HepG2 (cell line): Measurements from ENCODE around the gene FBXO7. TPM values are rescaled to one million over a fixed set of nuclear protein-coding genes. Genes with fewer than 3 reads are reported as not detected.
A peak's percentile ranks its signal among the peaks of the same experiment; 100 is the strongest.

Experiments used
- BRCA1 ChIP-seq: sonication (generic); formaldehyde crosslinking; IDR thresholded peaks from 2 replicates; pipeline ENCODE4 v1.4.0; 2020; ENCODE audit warnings: missing genetic modification reagents
- CC2D1A ChIP-seq: sonication (generic); formaldehyde crosslinking; IDR thresholded peaks from 2 replicates; pipeline ENCODE4 v1.8.1; 2023; ENCODE audit warnings: mild to moderate bottlenecking, missing genetic modification reagents
- GATA4 ChIP-seq: sonication (generic); IDR thresholded peaks from 2 replicates; pipeline ENCODE4 v1.6.1; 2016; ENCODE audit warnings: antibody characterized with exemption, low read depth, borderline replicate concordance
- HCFC1 ChIP-seq: fragments of 150-350 bp; IDR thresholded peaks from 2 replicates; pipeline ENCODE4 v1.6.1; 2014; ENCODE audit warnings: low read depth, low read length
- KDM5A ChIP-seq: fragments of 200-600 bp; sonication (generic); IDR thresholded peaks from 2 replicates; pipeline ENCODE4 v1.7.0; 2018; ENCODE audit warnings: antibody characterized with exemption, mild to moderate bottlenecking, low read length, borderline replicate concordance
- MBNL3 ChIP-seq: fragments of 250-450 bp; sonication (Bioruptor Pico); conservative IDR thresholded peaks from 2 replicates; pipeline ENCODE4 v1.8.0; 2022; ENCODE audit warnings: mild to moderate bottlenecking, inconsistent platforms
- MZF1 ChIP-seq: sonication (generic); formaldehyde crosslinking; IDR thresholded peaks from 2 replicates; pipeline ENCODE4 v1.8.1; 2023; ENCODE audit warnings: mild to moderate bottlenecking, missing genetic modification reagents, borderline replicate concordance
- SALL2 ChIP-seq: sonication (generic); formaldehyde crosslinking; IDR thresholded peaks from 2 replicates; pipeline ENCODE4 v1.8.1; 2023; ENCODE audit warnings: mild to moderate bottlenecking, missing genetic modification reagents, inconsistent platforms
- SMARCE1 ChIP-seq: fragments of 450-650 bp; IDR thresholded peaks from 2 replicates; pipeline ENCODE4 v1.6.1; 2017; ENCODE audit warnings: borderline replicate concordance
- ZNF30 ChIP-seq: sonication (generic); formaldehyde crosslinking; IDR thresholded peaks from 2 replicates; pipeline ENCODE4 v1.5.0; 2020; ENCODE audit warnings: mild to moderate bottlenecking, missing genetic modification reagents
- ZNF468 ChIP-seq: sonication (generic); formaldehyde crosslinking; IDR thresholded peaks from 2 replicates; pipeline ENCODE4 v1.8.0; 2022; ENCODE audit warnings: mild to moderate bottlenecking, moderate library complexity, missing genetic modification reagents
- ZNF501 ChIP-seq: sonication (generic); formaldehyde crosslinking; IDR thresholded peaks from 2 replicates; pipeline ENCODE4 v1.5.1; 2020; ENCODE audit warnings: mild to moderate bottlenecking, moderate library complexity, missing genetic modification reagents
- ZNF652 ChIP-seq: IDR thresholded peaks from 2 replicates; pipeline ENCODE4 v1.6.1; 2016; ENCODE audit warnings: low read depth, borderline replicate concordance
- ZNF777 ChIP-seq: sonication (generic); formaldehyde crosslinking; IDR thresholded peaks from 2 replicates; pipeline ENCODE4 v1.4.0; 2020; ENCODE audit warnings: missing genetic modification reagents
- ZNF780A ChIP-seq: sonication (generic); formaldehyde crosslinking; IDR thresholded peaks from 2 replicates; pipeline ENCODE4 v1.8.0; 2022; ENCODE audit warnings: mild to moderate bottlenecking, missing genetic modification reagents, moderate library complexity
- ZSCAN29 ChIP-seq: sonication (generic); formaldehyde crosslinking; conservative IDR thresholded peaks from 2 replicates; pipeline ENCODE4 v1.4.0; 2020; ENCODE audit warnings: mild to moderate bottlenecking, missing genetic modification reagents
- ZSCAN9 ChIP-seq: IDR thresholded peaks from 2 replicates; pipeline ENCODE4 v1.6.1; 2016; ENCODE audit warnings: borderline replicate concordance
- polyA plus RNA-seq, 8 experiments: library from polyadenylated mRNA; depleted of rRNA in 3 of 8; stranded (reverse) in 7 of 8; unstranded in 1 of 8; fragments of >200 nt; fragmentation: Illumina TruSeq in 4 of 8; extraction: Trizol in 4 of 8; gene quantifications; 2 replicates each; pipeline versions ENCODE4 v1.2.1 to v1.2.3, GENCODE V29; 2011 to 2016; ENCODE audit warnings: low read depth in 4 of 8, missing spikeins in 1 of 8, mixed read lengths in 1 of 8; ENCODE audit not compliant: insufficient read depth in 1 of 8
- total RNA-seq, 5 experiments: library from RNA; depleted of rRNA; stranded (reverse); fragments of >200 nt; fragmentation: Illumina TruSeq; extraction: Trizol; gene quantifications; 2 replicates each; pipeline ENCODE4 v1.2.3, GENCODE V29; 2016; ENCODE audit warnings: low read depth in 1 of 5
- TF ChIP-seq, protein P1 (sequence below): sonication (generic); formaldehyde crosslinking; IDR thresholded peaks from 2 replicates; pipeline ENCODE4 v1.5.0; 2020; ENCODE audit warnings: mild to moderate bottlenecking, missing genetic modification reagents, borderline replicate concordance
- TF ChIP-seq, protein P2 (sequence below): sonication (generic); formaldehyde crosslinking; IDR thresholded peaks from 2 replicates; pipeline ENCODE4 v1.5.0; 2020; ENCODE audit warnings: mild to moderate bottlenecking, missing genetic modification reagents
- TF ChIP-seq, protein P3 (sequence below): IDR thresholded peaks from 2 replicates; pipeline ENCODE4 v1.6.1; 2016; ENCODE audit warnings: control low read depth
- TF ChIP-seq, protein P4 (sequence below): IDR thresholded peaks from 2 replicates; pipeline ENCODE4 v1.6.1; 2018; ENCODE audit warnings: missing genetic modification reagents

The FBXO7 gene
- total and polyA plus RNA-seq, 2 of the 13 experiments (the other 11 are each of a cell fraction or from before 2014, with no cell fraction given), result 105 to 172 TPM

DNA sequence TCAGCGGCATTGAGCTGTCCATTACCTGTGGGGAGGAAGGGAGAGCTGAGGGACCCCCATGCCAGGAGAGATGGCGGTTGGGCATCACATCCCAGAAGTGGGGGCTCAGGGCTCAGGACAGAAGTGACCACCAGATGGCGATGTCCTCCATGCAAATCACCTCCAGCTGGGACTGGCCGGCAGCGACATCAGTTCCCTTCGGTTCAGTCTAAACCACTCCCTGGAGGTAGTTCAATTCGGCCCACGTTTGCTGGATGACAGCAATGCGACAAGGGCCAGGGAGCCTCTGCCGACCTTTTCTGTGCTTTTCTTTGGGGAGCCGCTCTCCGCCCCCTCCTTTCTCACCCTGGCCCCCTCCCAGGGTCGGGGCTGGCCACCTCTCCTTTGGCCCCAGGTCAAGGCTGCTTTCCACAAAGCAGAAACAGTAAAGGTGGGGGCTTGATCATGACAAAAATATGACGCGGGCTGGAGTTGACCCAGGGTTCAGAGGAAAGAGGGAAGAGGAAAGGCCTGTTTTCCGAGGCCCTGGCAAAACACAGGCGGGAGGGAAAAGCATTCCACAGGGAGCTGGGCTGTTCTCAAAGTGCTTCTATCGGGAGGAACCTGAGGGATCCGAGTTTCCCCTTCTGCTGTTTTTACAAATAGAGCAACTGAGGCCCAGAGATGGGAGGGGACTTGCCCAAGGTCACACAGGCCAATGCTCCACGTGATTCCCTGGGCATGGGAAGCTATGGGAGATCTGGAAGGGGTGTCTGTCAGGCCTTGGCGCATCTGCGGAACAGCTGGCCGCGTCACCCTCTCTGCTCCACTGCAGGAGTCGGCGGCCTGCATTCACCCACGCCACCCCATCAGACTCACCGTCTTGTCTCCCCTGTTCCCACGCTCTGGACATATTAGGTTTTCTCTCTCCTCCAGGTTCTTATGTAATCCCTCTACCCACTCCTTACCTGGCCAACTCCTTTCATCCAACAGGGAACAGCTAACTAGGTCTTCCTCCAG, 54.7 kb downstream of the FBXO7 start (continued):
- TF ChIP-seq, protein P1, sequence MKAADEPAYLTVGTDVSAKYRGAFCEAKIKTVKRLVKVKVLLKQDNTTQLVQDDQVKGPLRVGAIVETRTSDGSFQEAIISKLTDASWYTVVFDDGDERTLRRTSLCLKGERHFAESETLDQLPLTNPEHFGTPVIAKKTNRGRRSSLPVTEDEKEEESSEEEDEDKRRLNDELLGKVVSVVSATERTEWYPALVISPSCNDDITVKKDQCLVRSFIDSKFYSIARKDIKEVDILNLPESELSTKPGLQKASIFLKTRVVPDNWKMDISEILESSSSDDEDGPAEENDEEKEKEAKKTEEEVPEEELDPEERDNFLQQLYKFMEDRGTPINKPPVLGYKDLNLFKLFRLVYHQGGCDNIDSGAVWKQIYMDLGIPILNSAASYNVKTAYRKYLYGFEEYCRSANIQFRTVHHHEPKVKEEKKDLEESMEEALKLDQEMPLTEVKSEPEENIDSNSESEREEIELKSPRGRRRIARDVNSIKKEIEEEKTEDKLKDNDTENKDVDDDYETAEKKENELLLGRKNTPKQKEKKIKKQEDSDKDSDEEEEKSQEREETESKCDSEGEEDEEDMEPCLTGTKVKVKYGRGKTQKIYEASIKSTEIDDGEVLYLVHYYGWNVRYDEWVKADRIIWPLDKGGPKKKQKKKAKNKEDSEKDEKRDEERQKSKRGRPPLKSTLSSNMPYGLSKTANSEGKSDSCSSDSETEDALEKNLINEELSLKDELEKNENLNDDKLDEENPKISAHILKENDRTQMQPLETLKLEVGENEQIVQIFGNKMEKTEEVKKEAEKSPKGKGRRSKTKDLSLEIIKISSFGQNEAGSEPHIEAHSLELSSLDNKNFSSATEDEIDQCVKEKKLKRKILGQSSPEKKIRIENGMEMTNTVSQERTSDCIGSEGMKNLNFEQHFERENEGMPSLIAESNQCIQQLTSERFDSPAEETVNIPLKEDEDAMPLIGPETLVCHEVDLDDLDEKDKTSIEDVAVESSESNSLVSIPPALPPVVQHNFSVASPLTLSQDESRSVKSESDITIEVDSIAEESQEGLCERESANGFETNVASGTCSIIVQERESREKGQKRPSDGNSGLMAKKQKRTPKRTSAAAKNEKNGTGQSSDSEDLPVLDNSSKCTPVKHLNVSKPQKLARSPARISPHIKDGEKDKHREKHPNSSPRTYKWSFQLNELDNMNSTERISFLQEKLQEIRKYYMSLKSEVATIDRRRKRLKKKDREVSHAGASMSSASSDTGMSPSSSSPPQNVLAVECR (CRISPR knock-in tag), result peak; percentile 56; the same call in 1 of the 2 replicates
- TF ChIP-seq, protein P2, sequence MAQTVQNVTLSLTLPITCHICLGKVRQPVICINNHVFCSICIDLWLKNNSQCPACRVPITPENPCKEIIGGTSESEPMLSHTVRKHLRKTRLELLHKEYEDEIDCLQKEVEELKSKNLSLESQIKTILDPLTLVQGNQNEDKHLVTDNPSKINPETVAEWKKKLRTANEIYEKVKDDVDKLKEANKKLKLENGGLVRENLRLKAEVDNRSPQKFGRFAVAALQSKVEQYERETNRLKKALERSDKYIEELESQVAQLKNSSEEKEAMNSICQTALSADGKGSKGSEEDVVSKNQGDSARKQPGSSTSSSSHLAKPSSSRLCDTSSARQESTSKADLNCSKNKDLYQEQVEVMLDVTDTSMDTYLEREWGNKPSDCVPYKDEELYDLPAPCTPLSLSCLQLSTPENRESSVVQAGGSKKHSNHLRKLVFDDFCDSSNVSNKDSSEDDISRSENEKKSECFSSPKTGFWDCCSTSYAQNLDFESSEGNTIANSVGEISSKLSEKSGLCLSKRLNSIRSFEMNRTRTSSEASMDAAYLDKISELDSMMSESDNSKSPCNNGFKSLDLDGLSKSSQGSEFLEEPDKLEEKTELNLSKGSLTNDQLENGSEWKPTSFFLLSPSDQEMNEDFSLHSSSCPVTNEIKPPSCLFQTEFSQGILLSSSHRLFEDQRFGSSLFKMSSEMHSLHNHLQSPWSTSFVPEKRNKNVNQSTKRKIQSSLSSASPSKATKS, result no peak
- no peak for TF ChIP-seq ZNF652
- no peak for TF ChIP-seq SMARCE1
- TF ChIP-seq ZNF501 (CRISPR knock-in tag), result peak; percentile 67; the same call in 1 of the 2 replicates
- TF ChIP-seq ZNF777 (CRISPR knock-in tag), result peak; percentile 50; the same call in 1 of the 2 replicates
- TF ChIP-seq ZSCAN29 (CRISPR knock-in tag), result 0 out of 2 replicates have a peak, but pooled peaks have one; percentile 59
- TF ChIP-seq GATA4, result no peak
- TF ChIP-seq BRCA1, result 0 out of 2 replicates have a peak, but pooled peaks have one; percentile 68
- TF ChIP-seq CC2D1A, result no peak
- TF ChIP-seq MBNL3 (CRISPR knock-in tag), result no peak
- no peak for TF ChIP-seq ZNF30 (CRISPR knock-in tag)
- no peak for TF ChIP-seq ZNF780A (CRISPR knock-in tag)
- TF ChIP-seq, protein P3, sequence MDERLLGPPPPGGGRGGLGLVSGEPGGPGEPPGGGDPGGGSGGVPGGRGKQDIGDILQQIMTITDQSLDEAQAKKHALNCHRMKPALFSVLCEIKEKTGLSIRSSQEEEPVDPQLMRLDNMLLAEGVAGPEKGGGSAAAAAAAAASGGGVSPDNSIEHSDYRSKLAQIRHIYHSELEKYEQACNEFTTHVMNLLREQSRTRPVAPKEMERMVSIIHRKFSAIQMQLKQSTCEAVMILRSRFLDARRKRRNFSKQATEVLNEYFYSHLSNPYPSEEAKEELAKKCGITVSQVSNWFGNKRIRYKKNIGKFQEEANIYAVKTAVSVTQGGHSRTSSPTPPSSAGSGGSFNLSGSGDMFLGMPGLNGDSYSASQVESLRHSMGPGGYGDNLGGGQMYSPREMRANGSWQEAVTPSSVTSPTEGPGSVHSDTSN (CRISPR knock-in tag), result no peak
- TF ChIP-seq ZNF468 (CRISPR knock-in tag), result no peak
- no peak for TF ChIP-seq MZF1
- TF ChIP-seq, protein P4, sequence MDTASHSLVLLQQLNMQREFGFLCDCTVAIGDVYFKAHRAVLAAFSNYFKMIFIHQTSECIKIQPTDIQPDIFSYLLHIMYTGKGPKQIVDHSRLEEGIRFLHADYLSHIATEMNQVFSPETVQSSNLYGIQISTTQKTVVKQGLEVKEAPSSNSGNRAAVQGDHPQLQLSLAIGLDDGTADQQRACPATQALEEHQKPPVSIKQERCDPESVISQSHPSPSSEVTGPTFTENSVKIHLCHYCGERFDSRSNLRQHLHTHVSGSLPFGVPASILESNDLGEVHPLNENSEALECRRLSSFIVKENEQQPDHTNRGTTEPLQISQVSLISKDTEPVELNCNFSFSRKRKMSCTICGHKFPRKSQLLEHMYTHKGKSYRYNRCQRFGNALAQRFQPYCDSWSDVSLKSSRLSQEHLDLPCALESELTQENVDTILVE, result no peak
- no peak for TF ChIP-seq KDM5A
- TF ChIP-seq ZSCAN9 (CRISPR knock-in tag), result no peak; the same call in 1 of the 2 replicates
- 0 out of 2 replicates have a peak, but pooled peaks have one; percentile 57 for TF ChIP-seq SALL2 (CRISPR knock-in tag)
- TF ChIP-seq HCFC1, result no peak
